HepG2 (cell line): ENCODE results near the gene EGLN1. TPM values are rescaled to one million over a fixed set of nuclear protein-coding genes. Genes with fewer than 3 reads are reported as not detected.

Source experiments
- BCL3 ChIP-seq: sonication (generic); formaldehyde crosslinking; IDR thresholded peaks from 2 replicates; pipeline ENCODE4 v1.5.1; 2020; ENCODE audit warnings: mild to moderate bottlenecking, missing genetic modification reagents, moderate library complexity
- CHCHD3 ChIP-seq: sonication (generic); formaldehyde crosslinking; IDR thresholded peaks from 2 replicates; pipeline ENCODE4 v1.8.0; 2022; ENCODE audit warnings: mild to moderate bottlenecking, missing genetic modification reagents, moderate library complexity
- E2F2 ChIP-seq: sonication (generic); formaldehyde crosslinking; IDR thresholded peaks from 2 replicates; pipeline ENCODE4 v1.4.0; 2020; ENCODE audit warnings: missing genetic modification reagents, borderline replicate concordance
- ESRRA ChIP-seq: sonication (generic); formaldehyde crosslinking; IDR thresholded peaks from 2 replicates; pipeline ENCODE4 v1.5.1; 2020; ENCODE audit warnings: mild to moderate bottlenecking, low read depth, missing genetic modification reagents
- HOXA5 ChIP-seq: sonication (generic); formaldehyde crosslinking; IDR thresholded peaks from 2 replicates; pipeline ENCODE4 v1.4.0; 2020; ENCODE audit warnings: missing genetic modification reagents
- KLF13 ChIP-seq: sonication (generic); formaldehyde crosslinking; IDR thresholded peaks from 2 replicates; pipeline ENCODE4 v1.4.0; 2020; ENCODE audit warnings: mild to moderate bottlenecking, missing genetic modification reagents
- MZF1 ChIP-seq: sonication (generic); formaldehyde crosslinking; IDR thresholded peaks from 2 replicates; pipeline ENCODE4 v1.8.1; 2023; ENCODE audit warnings: mild to moderate bottlenecking, missing genetic modification reagents, borderline replicate concordance
- NCOA2 ChIP-seq: sonication (generic); formaldehyde crosslinking; IDR thresholded peaks from 2 replicates; pipeline ENCODE4 v1.8.0; 2022; ENCODE audit warnings: inconsistent platforms
- PHF5A ChIP-seq: IDR thresholded peaks from one replicate; pipeline ENCODE4 v1.6.1; 2018; ENCODE audit warnings: low read depth, missing genetic modification reagents; ENCODE audit not compliant: unreplicated experiment
- POLR2AphosphoS5 ChIP-seq: IDR thresholded peaks from 2 replicates; pipeline ENCODE4 v1.6.1; 2012; ENCODE audit warnings: low read depth, low read length
- SSRP1 ChIP-seq: IDR thresholded peaks from 2 replicates; pipeline ENCODE4 v1.6.1; 2016; ENCODE audit warnings: control low read depth
- TERF1 ChIP-seq: sonication (generic); formaldehyde crosslinking; IDR thresholded peaks from 2 replicates; pipeline ENCODE4 v1.8.0; 2022; ENCODE audit warnings: mild to moderate bottlenecking, missing genetic modification reagents, moderate library complexity
- TSC22D2 ChIP-seq: sonication (generic); formaldehyde crosslinking; IDR thresholded peaks from 2 replicates; pipeline ENCODE4 v1.5.1; 2020; ENCODE audit warnings: missing genetic modification reagents, mild to moderate bottlenecking, borderline replicate concordance
- ZBTB26 ChIP-seq: IDR thresholded peaks from 2 replicates; pipeline ENCODE4 v1.6.1; 2016; ENCODE audit warnings: missing compliant biosample characterization, missing genetic modification reagents, borderline replicate concordance
- ZBTB34 ChIP-seq: sonication (generic); formaldehyde crosslinking; IDR thresholded peaks from 2 replicates; pipeline ENCODE4 v1.8.0; 2022; ENCODE audit warnings: mild to moderate bottlenecking, missing genetic modification reagents
- ZNF138 ChIP-seq: sonication (generic); formaldehyde crosslinking; IDR thresholded peaks from 2 replicates; pipeline ENCODE4 v1.5.0; 2020; ENCODE audit warnings: mild to moderate bottlenecking, low read depth, missing genetic modification reagents
- ZNF232 ChIP-seq: sonication (generic); formaldehyde crosslinking; IDR thresholded peaks from 2 replicates; pipeline ENCODE4 v1.4.0; 2020; ENCODE audit warnings: missing genetic modification reagents, borderline replicate concordance
- ZNF282 ChIP-seq: fragments of 450-650 bp; IDR thresholded peaks from 2 replicates; pipeline ENCODE4 v1.6.1; 2018; ENCODE audit not compliant: partially characterized antibody
- ZNF484 ChIP-seq: sonication (generic); formaldehyde crosslinking; IDR thresholded peaks from 2 replicates; pipeline ENCODE4 v1.5.1; 2020; ENCODE audit warnings: mild to moderate bottlenecking, low read depth, missing genetic modification reagents, borderline replicate concordance
- ZNF703 ChIP-seq: sonication (generic); formaldehyde crosslinking; IDR thresholded peaks from 2 replicates; pipeline ENCODE4 v1.5.1; 2020; ENCODE audit warnings: missing genetic modification reagents, mild to moderate bottlenecking, moderate library complexity, borderline replicate concordance
- ZNF710 ChIP-seq: sonication (generic); formaldehyde crosslinking; IDR thresholded peaks from 2 replicates; pipeline ENCODE4 v1.5.0; 2020; ENCODE audit warnings: mild to moderate bottlenecking, missing genetic modification reagents, borderline replicate concordance
- ZNF772 ChIP-seq: sonication (generic); formaldehyde crosslinking; IDR thresholded peaks from 2 replicates; pipeline ENCODE4 v1.5.0; 2020; ENCODE audit warnings: mild to moderate bottlenecking, missing genetic modification reagents
- polyA plus RNA-seq, 8 experiments: library from polyadenylated mRNA; depleted of rRNA in 3 of 8; stranded (reverse) in 7 of 8; unstranded in 1 of 8; fragments of >200 nt; fragmentation: Illumina TruSeq in 4 of 8; extraction: Trizol in 4 of 8; gene quantifications; 2 replicates each; pipeline versions ENCODE4 v1.2.1 to v1.2.3, GENCODE V29; 2011 to 2016; ENCODE audit warnings: low read depth in 4 of 8, missing spikeins in 1 of 8, mixed read lengths in 1 of 8; ENCODE audit not compliant: insufficient read depth in 1 of 8
- total RNA-seq, 5 experiments: library from RNA; depleted of rRNA; stranded (reverse); fragments of >200 nt; fragmentation: Illumina TruSeq; extraction: Trizol; gene quantifications; 2 replicates each; pipeline ENCODE4 v1.2.3, GENCODE V29; 2016; ENCODE audit warnings: low read depth in 1 of 5

Gene EGLN1
- total and polyA plus RNA-seq, 2 of the 13 experiments (the other 11 are each of a cell fraction or from before 2014, with no cell fraction given), result 34.4 to 44.1 TPM

- TF ChIP-seq SSRP1 (CRISPR knock-in tag), result no peak
- no peak for TF ChIP-seq CHCHD3 (CRISPR knock-in tag)
- TF ChIP-seq ZNF703 (CRISPR knock-in tag), result no peak
- TF ChIP-seq ZNF484 (CRISPR knock-in tag), result no peak
- TF ChIP-seq E2F2 (CRISPR knock-in tag), result no peak
- TF ChIP-seq MZF1 (CRISPR knock-in tag), result no peak
- TF ChIP-seq ZBTB34, result no peak
- TF ChIP-seq ZNF282, result no peak
- no peak for TF ChIP-seq ZNF138 (CRISPR knock-in tag)
- TF ChIP-seq ZNF232 (CRISPR knock-in tag), result no peak
- no peak for TF ChIP-seq TSC22D2 (CRISPR knock-in tag)
- 0 out of 2 replicates have a peak, but pooled peaks have one; percentile 21 for TF ChIP-seq POLR2AphosphoS5
- no peak for TF ChIP-seq ZNF772 (CRISPR knock-in tag)
- TF ChIP-seq TERF1 (CRISPR knock-in tag), result no peak
- no peak for TF ChIP-seq KLF13
- TF ChIP-seq ESRRA, result no peak
- TF ChIP-seq ZNF710 (CRISPR knock-in tag), result peak; percentile 83
- TF ChIP-seq BCL3, result no peak
- no peak for TF ChIP-seq ZBTB26
- TF ChIP-seq NCOA2 (CRISPR knock-in tag), result peak; percentile 77
- TF ChIP-seq PHF5A (CRISPR knock-in tag), result no peak
- TF ChIP-seq HOXA5 (CRISPR knock-in tag), result 0 out of 2 replicates have a peak, but pooled peaks have one; percentile 62
Observed at GRCh38 chr1:231423648-231424047, 1.6 kb upstream of the EGLN1 start (continued).
